NCI-H82 (cell line): ENCODE data around the gene SMIM10L1.

ENCODE experiments used
- DNase-seq: peaks from one replicate; lab custom pipeline; 2025; lab: John Stamatoyannopoulos, UW

The SMIM10L1 gene

GRCh38 chr12:11171145-11171968 is at the start of gene SMIM10L1:
SMIM10L1 (plus strand) TSS chr12:11171194; CDS start chr12:11171357, 163 bp downstream.
- peak; percentile 98 for DNase-seq

- DNase-seq = no peak
These were observed 40.6 kb upstream of the SMIM10L1 start for GRCh38 chr12:11130382-11130781.

- DNase-seq = no peak
These were observed 40.0 kb upstream of the SMIM10L1 start for GRCh38 chr12:11130999-11131398.

GRCh38 chr12:11133162-11133561 is 37.8 kb upstream of the SMIM10L1 start:
- DNase-seq = no peak

- DNase-seq = no peak
These were observed 37.2 kb upstream of the SMIM10L1 start for GRCh38 chr12:11133816-11134215.

GRCh38 chr12:11134305-11134704 is 36.7 kb upstream of the SMIM10L1 start, which contains the start of gene TAS2R30:
TAS2R30 (minus strand) TSS chr12:11134644; CDS start chr12:11134244, 400 bp downstream.
- no peak for DNase-seq

GRCh38 chr12:11136075-11136474 is 34.9 kb upstream of the SMIM10L1 start:
- DNase-seq = no peak

- DNase-seq = no peak
These were observed 27.6 kb upstream of the SMIM10L1 start for GRCh38 chr12:11143352-11143751.

GRCh38 chr12:11144297-11144696 is 26.7 kb upstream of the SMIM10L1 start:
- DNase-seq = no peak

GRCh38 chr12:11147420-11147819 is 23.6 kb upstream of the SMIM10L1 start:
- DNase-seq = no peak

- no peak for DNase-seq
These were observed 20.2 kb upstream of the SMIM10L1 start for GRCh38 chr12:11150832-11151231.

- no peak for DNase-seq
These were observed 18.3 kb upstream of the SMIM10L1 start for GRCh38 chr12:11152725-11153124.

GRCh38 chr12:11154400-11154925 is 16.5 kb upstream of the SMIM10L1 start:
- DNase-seq = no peak

GRCh38 chr12:11158885-11159444 is 12.0 kb upstream of the SMIM10L1 start:
- DNase-seq = no peak

GRCh38 chr12:11162502-11162901 is 8.5 kb upstream of the SMIM10L1 start:
- DNase-seq = peak; percentile 7

- DNase-seq = no peak
These were observed 6.6 kb upstream of the SMIM10L1 start for GRCh38 chr12:11164384-11164783.

GRCh38 chr12:11166300-11166699 is 4.7 kb upstream of the SMIM10L1 start:
- no peak for DNase-seq

- no peak for DNase-seq
These were observed 217 bp upstream of the SMIM10L1 start for GRCh38 chr12:11170810-11171144.

- peak; percentile 49 for DNase-seq
These were observed 1.1 kb downstream of the SMIM10L1 start for GRCh38 chr12:11171969-11172675.

- peak; percentile 92 for DNase-seq
These were observed 3.0 kb downstream of the SMIM10L1 start for GRCh38 chr12:11174022-11174421.

- DNase-seq = no peak
These were observed 7.3 kb downstream of the SMIM10L1 start for GRCh38 chr12:11178250-11178649.

- no peak for DNase-seq
These were observed 11.5 kb downstream of the SMIM10L1 start for GRCh38 chr12:11182529-11182928.

- DNase-seq = no peak
These were observed 12.0 kb downstream of the SMIM10L1 start for GRCh38 chr12:11183011-11183410.
